ENCODE data around the gene CD248.
"Not testable (repeated sequence)": the region's sequence is repeated elsewhere in the genome, so short reads cannot be mapped to it uniquely, and the experiment has no call there.

Gene CD248

DNA sequence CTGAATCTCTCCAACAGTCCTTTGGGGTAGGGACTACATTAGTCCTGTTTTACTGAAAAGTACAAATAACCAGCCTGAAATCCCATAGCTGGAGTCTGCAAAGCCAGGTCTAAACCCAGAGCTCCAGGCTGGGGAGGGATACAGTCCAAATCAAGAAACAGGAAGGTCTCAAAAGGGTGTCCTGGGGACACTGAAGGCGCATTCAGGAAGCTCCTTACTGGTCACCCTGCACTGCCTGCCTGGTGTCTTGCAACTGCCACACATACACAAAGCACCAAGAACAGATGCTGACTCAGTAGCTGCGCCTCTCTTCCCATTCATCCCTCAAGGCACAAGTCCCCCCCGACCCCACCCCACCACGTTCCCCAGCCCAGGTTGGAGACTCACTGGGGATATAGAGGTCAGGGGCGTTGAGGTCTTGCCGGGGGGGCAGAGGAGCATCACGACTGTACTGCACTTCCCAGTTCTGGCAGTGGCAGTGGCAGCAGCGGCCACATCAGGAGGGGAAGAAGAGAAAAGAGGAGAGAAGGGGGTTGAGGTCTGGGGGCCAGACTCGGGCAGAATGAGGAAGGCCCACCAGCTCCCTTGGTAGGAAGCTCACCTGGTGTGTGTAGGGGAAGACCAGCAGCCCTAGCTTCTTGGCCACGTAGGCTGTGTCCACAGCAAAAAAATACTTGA is 29.5 kb downstream of the CD248 start:
- DNase-seq, result no peak

DNA sequence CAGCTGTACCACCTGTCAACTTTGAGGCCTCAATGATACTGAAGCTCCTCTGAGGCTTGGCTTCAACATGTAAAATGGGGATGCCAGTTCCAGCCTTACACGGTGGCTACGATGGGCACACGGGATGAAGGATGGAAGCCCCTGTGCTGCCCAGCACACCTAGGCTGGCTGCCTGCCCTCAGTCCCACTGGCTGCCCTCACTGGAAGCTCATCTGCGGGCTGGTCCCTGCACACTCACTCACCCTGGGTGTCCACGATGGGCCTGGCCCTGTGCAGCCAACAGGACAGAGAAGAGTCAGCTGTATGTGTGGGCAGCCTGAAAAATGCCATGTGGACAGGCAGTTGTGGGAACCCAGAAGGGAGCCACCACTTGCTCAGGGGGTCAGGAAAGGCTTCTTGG is 30.1 kb downstream of the CD248 start:
- no peak for DNase-seq

DNA sequence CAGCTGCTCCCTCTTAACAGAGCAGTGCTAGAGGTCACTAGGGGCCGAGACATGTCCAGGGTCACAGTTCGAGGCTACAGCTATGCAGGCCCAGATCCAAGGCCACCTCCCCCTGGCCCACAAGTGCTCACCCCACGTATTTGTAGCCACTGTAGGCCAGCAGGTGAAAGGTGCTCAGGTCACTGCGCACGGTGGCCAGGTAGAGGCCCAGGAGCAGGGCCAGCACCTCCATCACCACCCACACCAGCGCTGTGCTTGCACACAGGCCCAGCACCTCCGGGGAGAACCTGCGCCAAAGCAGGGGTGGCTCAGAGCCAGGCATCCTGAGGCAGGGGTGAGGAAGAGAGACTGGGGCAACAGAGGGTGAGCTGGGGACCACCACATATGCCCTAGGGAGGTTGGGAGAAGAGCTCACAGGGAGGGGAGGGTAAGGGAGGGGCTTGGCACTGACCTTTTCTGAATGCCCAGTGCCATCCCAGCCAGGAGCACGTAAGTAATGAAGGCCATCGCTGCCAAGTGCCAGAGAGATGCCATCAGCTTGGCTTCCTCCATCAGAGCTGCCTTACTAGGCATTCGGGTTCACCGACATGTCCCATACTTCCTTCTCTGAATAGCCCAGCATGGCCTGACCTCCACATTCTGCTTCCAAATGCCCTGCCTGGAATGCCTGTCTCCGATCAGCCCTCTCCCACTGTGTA is 31.4 kb downstream of the CD248 start:
- no peak for DNase-seq

DNA sequence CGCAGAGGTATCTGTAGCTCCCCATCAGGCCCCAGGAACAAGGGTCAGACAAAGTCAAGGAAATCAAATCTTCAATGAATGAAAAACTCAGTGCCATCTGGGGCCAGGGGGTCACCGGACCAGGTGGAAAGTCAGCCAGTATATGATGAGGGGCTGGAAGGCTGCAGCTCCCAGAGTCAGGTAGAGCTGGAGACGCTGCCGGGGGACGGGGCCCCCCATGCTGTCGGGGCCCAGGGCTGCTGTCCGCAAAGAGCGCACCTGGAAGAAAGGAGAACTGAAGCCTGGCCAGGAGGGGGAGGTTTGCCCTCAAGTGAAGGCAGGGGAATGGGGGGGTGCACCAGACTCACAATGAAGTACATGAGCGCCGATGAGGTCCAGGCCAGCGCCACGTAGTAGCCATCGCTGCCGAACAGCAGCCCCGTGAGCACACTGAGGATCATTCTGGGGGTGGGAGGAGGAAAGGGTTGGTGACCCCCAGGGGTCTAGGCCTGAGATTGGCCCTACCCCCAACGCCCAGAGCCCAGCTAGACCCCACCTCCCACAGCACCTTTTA is 32.2 kb downstream of the CD248 start:
- DNase-seq, result no peak

DNA sequence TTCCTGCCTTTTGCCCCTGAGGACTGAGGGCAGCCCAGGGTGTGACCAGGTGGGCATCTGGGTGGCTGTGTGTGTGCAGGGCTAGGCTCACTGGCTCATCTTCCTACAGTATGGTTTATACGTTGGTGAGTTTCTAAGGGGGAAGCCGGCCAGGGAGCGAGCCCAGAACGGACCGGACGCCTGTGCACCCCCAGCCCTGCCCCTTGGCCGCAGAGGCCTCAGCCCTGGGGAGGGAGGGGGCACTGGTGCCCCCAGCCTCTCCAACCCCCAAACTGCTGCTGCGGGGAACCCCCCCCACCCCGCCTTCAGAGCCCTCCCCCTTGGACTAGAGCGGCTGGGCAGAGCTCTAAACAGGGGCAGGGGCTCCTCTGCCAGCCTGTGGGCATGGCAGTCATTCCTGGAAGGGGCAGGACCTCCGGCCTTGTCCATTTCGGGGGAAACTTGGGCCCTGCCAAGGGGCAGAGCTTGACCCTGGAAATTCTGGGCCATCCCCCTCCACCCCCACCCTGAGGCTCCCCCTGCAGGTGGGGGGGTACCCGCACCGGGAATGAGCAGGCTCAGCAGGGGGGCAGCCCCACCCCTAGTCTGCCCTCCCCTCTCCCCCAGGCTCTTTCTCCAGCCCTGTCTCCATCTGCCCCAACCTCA is 33.3 kb downstream of the CD248 start:
- DNase-seq, result no peak

DNA sequence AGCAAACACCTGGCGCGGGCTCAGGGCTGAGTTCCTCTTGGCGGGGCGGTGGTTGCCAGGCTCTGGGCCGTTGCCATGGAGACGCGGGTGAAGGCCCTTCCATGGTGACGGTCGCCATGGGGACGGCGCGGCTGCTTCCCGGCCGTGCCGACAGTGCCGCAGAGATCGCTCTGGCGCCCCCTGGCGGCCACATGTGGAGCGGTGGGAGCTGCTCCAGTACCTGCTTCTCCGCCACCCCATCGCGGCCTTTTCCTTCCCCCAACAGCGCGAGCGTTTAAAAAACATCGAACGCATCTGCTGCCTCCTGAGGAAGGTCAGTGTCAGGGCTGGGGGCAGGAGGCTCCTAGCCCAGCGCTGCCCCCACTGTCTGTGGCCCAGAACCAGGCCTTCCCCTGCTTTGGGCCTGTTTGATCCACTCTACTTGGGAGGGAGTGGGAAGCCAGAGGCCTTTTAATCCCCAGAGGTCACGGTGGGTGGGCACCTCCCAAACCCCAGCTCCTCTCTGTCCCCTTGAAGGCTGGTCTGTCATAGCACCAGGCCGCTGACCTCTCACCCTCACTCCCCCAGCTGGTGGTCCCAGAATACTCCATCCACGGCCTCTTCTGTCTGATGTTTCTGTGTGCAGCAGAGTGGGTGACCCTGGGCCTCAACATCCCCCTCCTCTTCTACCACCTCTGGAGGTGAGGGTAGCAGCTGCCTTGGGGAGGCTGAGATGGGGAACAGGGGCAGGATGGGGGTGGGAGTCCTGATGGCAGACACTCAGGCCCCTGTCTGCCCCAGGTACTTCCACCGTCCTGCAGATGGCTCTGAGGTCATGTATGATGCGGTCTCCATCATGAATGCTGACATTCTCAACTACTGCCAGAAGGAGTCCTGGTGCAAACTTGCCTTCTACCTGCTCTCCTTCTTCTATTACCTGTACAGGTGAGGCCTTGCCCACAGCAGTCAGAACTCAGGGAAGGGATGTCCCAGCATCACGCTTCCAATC is 34.1 kb downstream of the CD248 start:
- DNase-seq, result peak; percentile 98

DNA sequence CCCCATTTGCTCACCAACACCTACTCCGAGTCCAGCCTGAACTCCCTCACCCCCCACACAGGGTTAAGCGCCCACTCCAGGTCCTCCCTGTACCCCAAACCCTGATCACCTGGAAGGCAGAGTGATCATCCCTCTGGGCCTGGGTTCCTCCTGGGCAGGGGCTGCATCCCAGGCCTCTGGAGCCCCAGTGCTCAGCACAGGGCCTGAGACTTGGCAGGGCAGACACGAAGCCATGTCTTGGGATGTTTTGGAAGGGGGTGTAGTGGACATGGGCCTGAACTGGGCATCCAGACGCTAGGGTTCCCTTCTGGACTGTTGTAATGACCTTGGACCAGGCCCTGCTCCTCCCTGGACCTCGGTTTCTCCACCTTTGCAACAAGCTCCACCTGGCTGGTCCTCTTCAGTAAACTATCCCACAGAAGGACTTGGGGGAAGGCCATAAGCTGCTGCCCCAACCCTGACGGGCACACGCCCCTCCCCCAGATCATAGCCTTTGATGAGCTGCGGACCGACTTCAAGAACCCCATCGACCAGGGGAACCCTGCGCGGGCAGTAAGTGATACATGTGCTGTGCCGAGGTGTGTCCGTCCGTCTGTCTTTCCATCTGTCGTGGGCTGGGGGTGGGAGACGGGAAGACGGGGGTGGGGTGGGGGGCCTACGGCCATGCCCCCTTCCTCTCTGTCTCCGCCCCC is 34.9 kb downstream of the CD248 start:
- no peak for DNase-seq

DNA sequence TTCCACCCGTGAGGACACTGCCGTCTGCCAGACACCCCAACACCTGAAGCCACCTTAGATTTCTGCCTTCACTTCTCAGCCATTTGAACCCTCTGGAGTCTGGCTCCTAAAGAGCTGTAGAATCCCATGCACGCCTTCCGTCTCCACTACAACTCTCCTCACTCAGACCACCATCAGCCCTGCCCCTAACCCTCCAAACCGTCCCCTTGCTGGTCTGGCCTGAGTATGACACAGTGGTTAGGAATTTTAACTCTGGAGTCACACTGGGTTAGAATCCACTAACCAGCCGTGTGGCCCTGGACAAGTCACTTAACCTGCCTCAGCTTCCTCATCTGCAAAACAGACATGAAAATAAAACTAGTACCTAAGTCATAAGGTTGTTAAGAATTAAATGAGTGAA is 35.8 kb downstream of the CD248 start:
- DNase-seq, result no peak

DNA sequence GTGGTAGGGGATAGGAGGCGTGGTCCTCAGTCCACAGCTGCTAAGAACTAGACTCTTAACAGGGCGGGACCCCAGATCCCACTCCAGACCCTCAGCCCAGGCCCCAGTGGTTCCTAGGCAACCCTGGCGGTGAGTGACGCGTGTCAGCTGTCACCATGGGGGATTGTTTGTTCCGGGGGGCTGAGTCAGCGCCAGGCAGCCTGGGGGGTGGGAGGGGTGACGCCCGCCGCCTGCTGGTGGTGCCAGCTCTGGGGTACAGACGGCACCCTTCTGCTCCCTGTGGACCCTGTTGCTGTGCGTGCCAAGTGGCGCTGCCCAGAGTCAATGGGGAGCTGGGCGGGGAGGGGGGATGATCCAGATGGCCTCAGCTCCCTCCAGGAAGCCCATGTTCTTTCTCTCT is 36.4 kb downstream of the CD248 start:
- DNase-seq, result no peak

DNA sequence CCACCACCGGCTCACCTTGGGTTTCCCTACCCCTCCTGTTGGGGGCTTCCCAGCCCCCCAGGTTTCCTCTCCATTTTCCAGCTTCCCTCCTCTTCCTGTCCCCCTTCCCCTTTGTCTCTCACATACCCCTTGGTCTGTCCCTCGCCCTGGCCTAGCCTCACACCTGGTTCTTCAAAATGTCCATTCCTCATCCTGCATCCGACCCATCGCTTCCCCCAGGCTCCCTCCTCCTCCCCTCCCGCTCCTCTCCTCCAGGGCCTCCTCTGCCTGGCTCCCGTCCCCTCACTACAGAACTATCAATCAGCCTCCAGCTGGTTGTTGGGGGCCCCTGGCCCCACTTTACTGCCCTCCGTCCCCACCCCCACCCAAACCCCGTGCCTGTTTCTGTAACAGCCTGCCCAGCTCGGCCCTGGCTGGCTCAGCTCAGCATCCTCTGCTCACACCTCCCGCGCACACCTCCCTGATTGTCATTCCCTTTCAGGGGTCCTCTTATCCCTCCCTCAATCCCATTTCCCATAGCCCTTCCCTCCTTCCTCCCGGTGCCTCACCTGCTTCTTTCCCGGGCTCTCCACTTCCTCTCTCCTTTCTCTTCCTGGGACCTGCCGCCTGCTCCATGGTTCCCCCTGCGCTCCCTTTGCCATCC is 37.6 kb downstream of the CD248 start:
- no peak for DNase-seq

DNA sequence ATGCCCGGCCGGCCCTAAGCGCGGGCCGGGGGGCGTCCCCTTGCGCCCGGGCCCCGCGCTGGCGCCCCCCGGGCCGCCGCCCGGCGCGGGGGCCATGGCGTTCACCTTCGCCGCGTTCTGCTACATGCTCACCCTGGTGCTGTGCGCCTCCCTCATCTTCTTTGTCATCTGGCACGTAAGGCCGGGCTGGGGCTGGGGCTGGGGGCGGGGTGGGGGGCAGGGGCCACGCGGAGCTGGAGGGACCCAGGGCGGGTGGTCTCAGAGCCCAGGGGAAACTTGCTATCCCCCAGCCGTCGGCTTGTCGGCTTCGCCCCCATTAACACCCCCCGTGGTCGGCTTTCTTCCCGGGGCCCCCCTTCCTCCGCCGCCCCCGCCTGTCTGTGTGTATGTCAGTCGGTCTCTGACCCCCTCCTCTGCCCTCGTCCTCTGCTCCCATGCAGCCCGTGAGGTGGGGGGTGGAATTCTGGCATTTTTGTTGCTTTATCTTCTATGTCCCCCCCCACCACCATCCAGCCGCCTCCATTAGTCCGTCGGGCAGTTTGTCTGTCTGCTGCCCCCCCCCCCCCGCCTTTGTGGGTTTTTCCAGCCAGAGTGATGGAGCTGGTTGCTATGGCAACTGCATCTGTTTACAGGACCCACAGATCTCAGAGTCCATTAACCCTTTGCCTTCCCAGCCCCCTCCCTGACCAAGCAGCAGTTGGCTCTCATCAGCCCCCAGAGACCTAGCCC is 38.3 kb downstream of the CD248 start:
- no peak for DNase-seq

DNA sequence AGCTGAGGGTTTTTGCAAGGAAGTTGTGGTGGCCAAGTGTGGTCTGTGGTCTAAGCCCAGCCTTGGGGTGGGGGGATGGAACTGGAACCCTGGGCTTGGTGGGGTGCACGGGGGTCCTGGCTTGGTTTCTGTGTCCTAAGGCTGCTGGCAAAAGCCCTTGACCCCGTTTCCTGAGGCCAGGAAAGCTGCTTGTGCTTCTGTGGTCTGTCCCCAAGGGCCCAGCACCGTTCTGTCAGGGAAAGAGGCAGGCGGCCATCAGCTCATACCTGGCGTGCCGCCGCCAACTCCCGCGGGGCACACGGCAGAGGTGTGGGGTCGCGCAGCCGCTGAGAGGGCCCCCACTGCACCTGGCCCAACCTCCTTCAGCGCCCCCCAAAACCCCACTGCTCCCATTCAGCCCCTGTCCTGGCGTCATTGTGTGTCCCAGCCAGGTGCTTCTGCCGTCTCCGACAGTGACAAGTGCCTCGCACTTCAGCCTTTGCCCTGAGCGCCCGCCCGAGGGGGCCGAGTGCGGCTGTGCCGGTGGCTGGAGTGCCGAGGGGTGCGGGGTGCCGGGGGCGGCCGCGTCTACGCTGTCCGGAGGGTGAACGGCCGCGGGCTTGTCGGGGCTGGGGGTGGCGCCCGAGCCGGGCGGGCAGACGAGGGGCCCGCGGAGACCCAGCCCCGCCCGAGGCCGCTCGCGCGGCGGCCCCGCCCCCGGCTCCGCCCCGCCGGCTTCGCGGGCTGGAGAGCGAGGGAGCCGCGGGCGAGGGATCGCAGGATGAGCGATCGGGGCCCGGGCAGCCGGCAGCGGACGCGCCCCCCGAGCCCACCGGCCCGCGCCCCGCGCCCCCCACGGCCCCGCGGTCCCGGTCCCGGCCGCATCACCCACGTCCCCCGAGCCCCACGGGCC is 39.1 kb downstream of the CD248 start, which contains the start of gene CNIH2:
CNIH2 (plus strand) TSS at position 705 of the 892 bp plus-strand sequence. CDS start 282 bp downstream, outside the sequence.
- DNase-seq, result peak; percentile 56

DNA sequence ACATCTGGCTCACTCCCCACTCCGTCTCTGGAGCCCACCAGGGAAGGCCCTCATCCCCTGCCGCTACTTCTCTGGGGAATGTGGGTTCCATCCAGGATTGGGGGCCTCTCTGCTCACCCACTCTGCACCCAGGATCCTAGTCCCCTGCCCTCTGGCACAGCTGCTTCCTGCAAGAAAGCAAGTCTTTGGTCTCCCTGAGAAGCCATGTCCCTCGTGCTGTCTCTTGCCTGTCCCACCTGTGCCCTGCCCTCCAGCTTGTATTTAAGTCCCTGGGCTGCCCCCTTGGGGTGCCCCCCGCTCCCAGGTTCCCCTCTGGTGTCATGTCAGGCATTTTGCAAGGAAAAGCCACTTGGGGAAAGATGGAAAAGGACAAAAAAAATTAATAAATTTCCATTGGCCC is 39.8 kb downstream of the CD248 start:
- not testable (repeated sequence) for DNase-seq

DNA sequence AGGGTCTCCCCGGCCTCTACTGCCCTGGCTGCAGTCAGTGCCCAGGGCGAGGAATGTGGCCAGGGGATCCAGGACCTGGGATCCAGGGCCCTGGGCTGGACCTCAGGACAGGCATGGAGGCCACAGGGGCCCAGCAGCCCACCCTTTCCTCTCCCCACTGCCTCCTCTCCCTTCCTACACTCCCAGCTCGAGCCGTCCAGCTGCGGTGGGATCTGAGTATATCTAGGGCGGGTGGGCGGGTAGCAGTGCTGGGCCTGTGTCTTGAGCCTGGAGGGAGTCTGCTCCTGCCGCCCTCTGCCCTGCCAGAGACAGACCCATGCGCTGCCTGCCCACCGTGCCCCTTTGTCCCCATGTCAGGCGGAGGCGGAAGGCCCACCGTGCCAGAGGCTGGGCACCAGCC is 40.2 kb downstream of the CD248 start:
- DNase-seq, result not testable (repeated sequence)

DNA sequence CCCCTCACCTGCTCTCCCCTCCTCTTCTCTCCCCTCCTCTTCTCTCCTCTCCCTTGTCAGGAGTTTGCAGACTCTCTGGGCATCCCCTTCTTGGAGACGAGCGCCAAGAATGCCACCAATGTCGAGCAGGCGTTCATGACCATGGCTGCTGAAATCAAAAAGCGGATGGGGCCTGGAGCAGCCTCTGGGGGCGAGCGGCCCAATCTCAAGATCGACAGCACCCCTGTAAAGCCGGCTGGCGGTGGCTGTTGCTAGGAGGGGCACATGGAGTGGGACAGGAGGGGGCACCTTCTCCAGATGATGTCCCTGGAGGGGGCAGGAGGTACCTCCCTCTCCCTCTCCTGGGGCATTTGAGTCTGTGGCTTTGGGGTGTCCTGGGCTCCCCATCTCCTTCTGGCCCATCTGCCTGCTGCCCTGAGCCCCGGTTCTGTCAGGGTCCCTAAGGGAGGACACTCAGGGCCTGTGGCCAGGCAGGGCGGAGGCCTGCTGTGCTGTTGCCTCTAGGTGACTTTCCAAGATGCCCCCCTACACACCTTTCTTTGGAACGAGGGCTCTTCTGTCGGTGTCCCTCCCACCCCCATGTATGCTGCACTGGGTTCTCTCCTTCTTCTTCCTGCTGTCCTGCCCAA is 40.7 kb downstream of the CD248 start:
- DNase-seq, result no peak

DNA sequence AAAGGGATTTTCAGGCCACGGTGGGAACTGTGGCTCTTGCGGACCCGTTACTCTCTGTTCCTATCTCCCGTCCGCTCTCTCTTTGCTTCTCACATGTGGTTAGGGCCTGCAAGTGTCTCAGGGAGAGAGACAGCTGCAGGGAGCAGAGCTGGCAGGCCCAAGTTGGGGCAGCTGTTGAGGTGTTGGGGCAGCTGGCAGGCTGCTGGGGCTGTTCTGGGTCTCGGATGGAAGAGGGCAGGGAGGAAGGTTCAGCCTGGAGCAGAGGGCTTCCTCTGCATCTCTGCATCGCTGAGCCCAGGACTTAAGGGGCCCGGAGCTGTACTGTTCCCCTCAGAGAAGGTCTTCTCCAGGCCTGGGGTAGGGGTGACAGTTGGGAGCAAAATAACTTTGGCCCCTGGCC is 41.4 kb downstream of the CD248 start:
- no peak for DNase-seq

DNA sequence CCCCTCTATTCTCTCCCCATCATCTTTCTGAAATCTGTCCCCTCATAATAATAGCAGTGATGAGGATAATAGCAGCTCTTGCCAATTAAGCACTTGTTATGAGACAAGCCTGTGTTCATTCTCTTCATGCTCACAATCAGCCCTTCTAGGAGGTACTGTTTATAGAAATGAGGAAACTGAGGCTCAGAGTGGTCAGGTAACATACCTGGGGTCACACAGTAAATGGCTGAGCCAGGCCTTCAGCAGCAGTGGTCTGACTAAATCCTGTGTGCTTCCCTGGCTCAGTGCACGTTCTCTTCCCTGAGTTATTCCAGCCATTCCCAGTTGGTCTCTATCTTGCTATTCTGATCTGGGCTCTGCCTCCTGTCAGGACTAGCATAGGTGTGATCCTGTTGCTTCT is 42.6 kb downstream of the CD248 start:
- no peak for DNase-seq

DNA sequence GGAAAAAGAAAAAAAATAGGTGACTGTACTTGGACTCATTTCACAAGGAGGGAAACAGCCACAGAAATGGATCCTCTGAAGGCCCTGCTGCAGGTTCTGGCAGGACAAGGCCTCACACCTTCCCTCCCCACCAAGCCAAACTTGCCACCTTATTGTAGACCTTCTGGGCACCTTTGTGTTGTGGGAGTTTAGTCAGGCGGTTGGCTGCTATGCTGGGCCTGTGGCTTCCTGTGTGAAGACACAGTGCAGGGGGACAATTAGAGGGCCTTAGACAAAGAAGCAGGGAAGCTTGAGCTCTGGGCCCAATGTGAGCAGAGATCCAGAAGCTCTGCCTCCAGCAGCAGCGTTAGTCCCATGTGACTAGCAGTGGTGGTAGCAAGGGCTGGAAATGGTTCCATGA is 44.2 kb downstream of the CD248 start:
- DNase-seq, result no peak

DNA sequence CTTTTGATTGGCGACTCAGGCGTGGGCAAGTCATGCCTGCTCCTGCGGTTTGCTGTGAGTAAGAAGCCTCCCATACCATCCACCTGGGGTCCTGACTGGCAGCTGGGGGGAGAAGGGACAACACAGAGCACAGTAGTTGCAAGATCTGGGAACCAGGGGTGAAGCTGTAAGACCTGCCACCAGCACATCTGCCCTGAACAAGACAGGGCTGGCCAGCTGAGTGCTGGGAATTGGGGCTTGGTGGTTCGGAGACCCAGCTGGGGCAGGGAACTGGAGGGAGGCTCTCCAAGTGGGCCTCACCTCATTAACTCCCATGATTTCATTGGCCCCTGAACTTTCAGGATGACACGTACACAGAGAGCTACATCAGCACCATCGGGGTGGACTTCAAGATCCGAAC is 45.0 kb downstream of the CD248 start:
- no peak for DNase-seq

Data from NCI-H510A treated with DMSO at 0.1 percent for 48 hours (cell line).